Thymus (tissue), 11 donors: Measurements from ENCODE around the gene KRT80. TPM values are rescaled to one million over a fixed set of nuclear protein-coding genes. Genes with fewer than 3 reads are reported as not detected.

ENCODE experiments used
- DNase-seq, 9 donors: peaks; one replicate each; pipeline ENCODE4 v3.0.0-alpha.2; 2013; ENCODE audit warnings: low spot score in 9 of 9, low read depth in 6 of 9, missing footprints in 1 of 9
- H3K27ac ChIP-seq, 2 donors: one replicate each; pipeline ENCODE4 v1.5.1; 2013; ENCODE audit warnings: control low read depth in 1 of 2, low read depth in 1 of 2, low read length in 1 of 2, mild to moderate bottlenecking in 1 of 2, moderate library complexity in 1 of 2
- H3K27me3 ChIP-seq, 2 donors: one replicate each; pipeline ENCODE4 v1.5.1; 2013; ENCODE audit warnings: low read length in 1 of 2; ENCODE audit not compliant: control insufficient read depth in 2 of 2, insufficient read depth in 1 of 2
- H3K36me3 ChIP-seq, 2 donors: one replicate each; pipeline ENCODE4 v1.5.1; 2013; ENCODE audit warnings: low read length in 1 of 2, mild to moderate bottlenecking in 1 of 2, moderate library complexity in 1 of 2; ENCODE audit not compliant: control insufficient read depth in 2 of 2, insufficient read depth in 2 of 2
- H3K4me1 ChIP-seq, 2 donors: one replicate each; pipeline ENCODE4 v1.5.1; 2013; ENCODE audit warnings: low read length in 2 of 2; ENCODE audit not compliant: control insufficient read depth in 2 of 2, insufficient read depth in 2 of 2
- H3K4me3 ChIP-seq, 2 donors: one replicate each; pipeline ENCODE4 v1.5.1; 2013; ENCODE audit warnings: low read length in 2 of 2, control low read depth in 1 of 2, mild to moderate bottlenecking in 1 of 2
- H3K9me3 ChIP-seq, 2 donors: one replicate each; pipeline ENCODE4 v1.5.1; 2013; ENCODE audit warnings: low read length in 1 of 2, mild to moderate bottlenecking in 1 of 2; ENCODE audit not compliant: control insufficient read depth in 2 of 2, insufficient read depth in 1 of 2
- WGBS: extraction: QIAGEN DNeasy Blood & Tissue Kit; methylation state at CpG from one replicate; pipeline ENCODE4 v1.1.7; 2013; 5-methylcytosine and 5-hydroxymethylcytosine counted together
- polyA plus RNA-seq: library from polyadenylated mRNA; stranded (reverse); fragments of 200-250 nt; gene quantifications from one replicate; pipeline ENCODE4 v1.2.3, GENCODE V29; 2013
- total RNA-seq: library from RNA; stranded (reverse); fragments of 120-200 nt; gene quantifications from one replicate; pipeline ENCODE4 v1.2.4, GENCODE V29; 2013
- donor health status: healthy.

Gene KRT80
- total and polyA plus RNA-seq, 2 donors, result 0.14 to 4.8 TPM

DNA sequence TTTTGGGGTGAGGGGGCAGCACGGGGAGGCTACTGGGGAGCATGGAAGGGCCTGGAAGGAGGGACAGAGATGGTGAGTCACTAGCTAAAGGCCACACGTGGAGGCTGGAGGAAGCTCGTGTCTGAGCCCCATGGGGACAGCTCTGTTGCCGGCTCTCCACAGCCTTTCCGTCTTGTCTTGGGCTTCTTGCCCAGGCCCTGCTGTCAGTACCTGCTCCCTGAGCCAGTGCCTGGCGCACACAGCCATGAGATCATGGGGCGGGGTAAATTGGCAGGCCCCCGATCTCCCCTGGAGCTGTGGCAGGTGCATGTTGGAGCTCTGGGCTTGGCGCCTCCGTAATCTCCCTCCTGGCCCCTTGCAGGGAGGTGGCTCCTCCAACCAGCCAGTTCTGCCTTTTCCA, 16.1 kb upstream of the KRT80 start:
- Histone ChIP-seq H3K36me3 (no peaks in the 10 kb centered on the region), H3K4me3 (no peak overlapping the region), H3K9me3 (no peaks in the 10 kb centered on the region), H3K27me3 (peaks cover 0 to 35% of the 10 kb centered on the region in 2 donors), H3K27ac (no peak overlapping the region), H3K4me1 (no peaks in the 10 kb centered on the region)
- DNase-seq, result no peak
- WGBS, result 77% methylated on average over 10 of the region's 10 CpGs

DNA sequence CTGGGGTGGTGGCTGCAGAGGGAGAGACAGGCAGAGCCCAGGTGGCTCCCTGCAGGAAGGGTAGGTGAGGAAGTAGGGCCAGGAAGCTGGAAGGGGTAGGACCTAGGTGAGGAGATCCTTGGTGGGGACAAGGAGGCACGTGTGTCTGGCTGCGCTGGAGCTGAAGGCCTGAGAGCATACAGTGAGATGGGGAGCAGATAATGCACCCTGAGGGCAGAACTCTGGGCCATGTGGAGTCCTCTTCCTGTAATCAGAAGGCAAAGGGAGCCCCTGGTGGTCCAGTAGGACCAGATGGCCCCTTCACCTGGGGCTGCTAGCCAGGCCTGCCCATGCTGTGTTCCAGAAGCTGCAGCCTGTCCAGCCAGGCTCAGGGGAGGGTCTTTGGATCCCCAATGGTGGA, 15.3 kb upstream of the KRT80 start:
- no peak for DNase-seq
- Histone ChIP-seq H3K36me3 (no peaks in the 10 kb centered on the region), H3K27me3 (peaks cover 0 to 43% of the 10 kb centered on the region in 2 donors), H3K4me3 (no peak overlapping the region), H3K4me1 (no peaks in the 10 kb centered on the region), H3K9me3 (no peaks in the 10 kb centered on the region), H3K27ac (no peak overlapping the region)
- WGBS, result 92% methylated on average over 2 of the region's 2 CpGs

DNA sequence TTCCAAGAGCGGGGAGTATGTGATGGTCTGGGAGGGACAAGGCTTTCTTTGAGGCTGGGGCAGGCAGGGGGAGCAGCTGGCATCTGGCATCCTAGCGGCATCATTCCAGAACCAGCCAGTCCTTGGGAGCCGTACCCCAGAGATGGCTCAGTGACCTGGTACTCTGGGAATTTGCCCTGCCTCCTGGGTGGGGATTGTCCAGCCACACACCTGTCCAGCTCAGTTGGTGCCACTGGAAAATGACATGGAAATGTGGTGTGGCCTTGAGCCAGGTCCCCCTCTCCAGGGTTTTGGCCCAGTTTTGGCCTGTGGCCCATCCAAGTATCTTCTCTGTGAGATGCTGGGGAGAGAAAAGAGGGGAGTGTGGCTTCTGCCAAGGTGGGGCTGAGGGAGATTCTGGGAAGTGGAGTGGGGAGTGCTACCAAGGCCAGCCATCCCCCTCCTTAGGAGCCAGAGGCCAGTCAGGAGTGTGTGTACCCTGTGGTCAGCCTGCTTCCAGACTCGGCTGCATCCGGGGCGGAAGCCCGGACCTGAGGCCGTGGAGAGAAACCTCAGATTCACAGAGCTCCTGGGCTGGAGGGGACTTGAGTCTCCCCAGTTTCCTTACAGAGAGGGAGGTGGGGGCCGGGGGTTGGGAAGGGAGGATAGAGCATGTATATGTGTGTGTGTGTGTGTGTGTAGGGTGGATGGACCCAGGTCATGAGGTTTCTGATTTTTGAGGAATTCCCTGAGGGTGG, 14.7 kb upstream of the KRT80 start:
- Histone ChIP-seq H3K9me3 (no peaks in the 10 kb centered on the region), H3K4me3 (no peak overlapping the region), H3K27me3 (peaks cover 0 to 41% of the 10 kb centered on the region in 2 donors), H3K36me3 (no peaks in the 10 kb centered on the region), H3K4me1 (peaks cover 0 to 2% of the 10 kb centered on the region in 2 donors), H3K27ac (no peak overlapping the region)
- 97% methylated on average over 9 of the region's 9 CpGs for WGBS
- no peak for DNase-seq

- Histone ChIP-seq H3K4me3 (no peak overlapping the region), H3K27ac (no peak overlapping the region), H3K4me1 (peaks cover 0 to 3% of the 10 kb centered on the region in 2 donors), H3K36me3 (no peaks in the 10 kb centered on the region), H3K27me3 (peaks cover 0 to 39% of the 10 kb centered on the region in 2 donors), H3K9me3 (no peaks in the 10 kb centered on the region)
- WGBS, result 99% methylated on average over 4 of the region's 4 CpGs
- DNase-seq, result no peak
These were observed 13.9 kb upstream of the KRT80 start for GRCh38 chr12:52205612-52206303.

- DNase-seq, result no peak
- H3K36me3 ChIP-seq, result no peaks in the 10 kb centered on the region
- no peaks in the 10 kb centered on the region for H3K9me3 ChIP-seq
- H3K4me3 ChIP-seq, result no peak overlapping the region
- H3K4me1 ChIP-seq, result peaks cover 0 to 3% of the 10 kb centered on the region in 2 donors
- H3K27me3 ChIP-seq, result peaks cover 0 to 37% of the 10 kb centered on the region in 2 donors
- 99% methylated on average over 7 of the region's 7 CpGs for WGBS
- no peak overlapping the region for H3K27ac ChIP-seq
These were observed 13.2 kb upstream of the KRT80 start for GRCh38 chr12:52204931-52205505.

DNA sequence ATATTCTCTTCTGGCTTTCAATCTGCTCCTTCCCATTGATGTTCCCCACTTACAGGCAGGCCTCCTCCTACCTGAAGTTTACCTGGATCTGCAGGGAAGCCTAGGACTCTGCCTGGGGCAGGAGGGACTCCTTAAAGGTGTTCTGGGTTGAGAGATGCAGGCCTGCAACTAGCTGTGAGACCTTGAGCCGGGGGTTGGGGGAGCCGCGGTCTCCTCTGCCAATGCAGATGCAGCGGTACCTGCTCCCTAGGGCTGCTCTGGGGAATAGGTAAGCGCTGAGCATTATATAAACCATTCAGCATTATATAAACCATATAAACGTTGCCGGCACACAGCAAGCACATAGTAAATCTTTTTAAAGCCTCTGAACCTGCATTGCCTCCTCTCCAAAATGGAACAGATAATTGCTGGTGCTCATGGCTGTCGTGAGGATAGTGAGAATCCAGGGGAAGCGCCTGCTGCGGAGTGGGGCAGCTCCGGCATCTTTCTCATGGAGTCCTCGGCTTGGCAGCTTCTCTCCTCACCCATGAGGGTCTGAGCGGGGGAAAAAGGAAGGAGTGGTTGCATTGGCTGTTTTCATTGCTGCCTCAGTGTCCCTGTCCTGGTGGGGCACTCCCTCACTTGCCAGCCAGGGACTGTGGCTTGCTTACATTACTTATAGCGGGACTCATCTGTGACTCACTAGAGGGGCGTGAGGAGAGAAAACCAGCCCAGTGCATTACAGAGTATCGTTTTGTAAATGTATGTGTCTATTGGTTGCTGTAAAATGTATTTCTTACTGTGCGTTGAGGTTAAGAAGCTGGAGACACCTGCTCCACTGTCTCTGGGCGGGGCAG, 12.5 kb upstream of the KRT80 start:
- Histone ChIP-seq H3K4me3 (no peak overlapping the region), H3K9me3 (no peaks in the 10 kb centered on the region), H3K4me1 (peaks cover 0 to 3% of the 10 kb centered on the region in 2 donors), H3K36me3 (no peaks in the 10 kb centered on the region), H3K27me3 (peaks cover 0 to 36% of the 10 kb centered on the region in 2 donors), H3K27ac (no peak overlapping the region)
- 93% methylated on average over 18 of the region's 18 CpGs for WGBS
- no peak for DNase-seq

DNA sequence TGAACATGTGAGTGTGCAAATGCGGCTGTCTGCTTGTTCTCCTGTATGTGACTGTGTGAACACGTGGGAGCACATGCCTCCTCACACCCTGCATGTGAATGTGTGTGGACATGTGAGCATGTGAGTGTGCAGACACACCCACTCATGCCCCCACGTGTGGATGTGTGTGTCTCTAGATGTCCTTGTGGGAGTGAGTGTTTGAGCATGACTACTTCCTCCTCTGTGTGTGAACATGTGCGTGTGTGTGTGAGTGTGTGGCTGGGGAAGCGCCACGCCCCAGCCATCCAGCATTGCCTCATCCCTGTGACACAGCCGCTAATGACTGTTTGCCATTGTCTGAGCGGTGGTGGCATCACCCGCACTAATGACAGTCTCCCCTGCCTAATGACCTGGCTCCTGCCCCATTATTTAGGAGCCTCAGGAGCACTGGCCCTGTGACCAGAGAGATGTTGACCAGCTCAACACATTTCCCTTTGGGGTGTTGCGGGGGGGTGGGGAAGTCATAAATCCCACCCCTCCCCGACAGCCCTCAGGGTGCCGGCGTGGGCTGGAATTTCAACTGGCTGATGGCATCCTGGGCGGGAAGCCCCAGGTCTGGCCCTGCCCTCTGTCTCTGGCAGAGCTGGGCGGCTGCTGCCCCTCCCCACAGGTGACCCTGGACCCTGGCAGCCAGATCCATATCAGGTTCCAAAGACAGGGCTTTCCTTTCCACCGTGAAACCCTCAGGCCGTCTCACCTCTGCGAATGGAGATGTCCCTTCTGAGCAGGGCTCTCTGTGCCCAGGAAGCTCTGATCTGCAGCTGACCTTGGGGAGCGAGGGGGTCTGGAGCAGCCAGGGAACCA, 11.5 kb upstream of the KRT80 start:
- H3K27me3 ChIP-seq, result peaks cover 0 to 32% of the 10 kb centered on the region in 2 donors
- no peak overlapping the region for H3K27ac ChIP-seq
- peaks cover 0 to 3% of the 10 kb centered on the region in 2 donors for H3K4me1 ChIP-seq
- peak in 2 of 9 donors; percentile 8 to 20 for DNase-seq
- no peak overlapping the region for H3K4me3 ChIP-seq
- H3K36me3 ChIP-seq, result no peaks in the 10 kb centered on the region
- 46% methylated on average over 19 of the region's 19 CpGs for WGBS
- H3K9me3 ChIP-seq, result no peaks in the 10 kb centered on the region

GRCh38 chr12:52202361-52203078, 10.7 kb upstream of the KRT80 start:
- 77% methylated on average over 18 of the region's 18 CpGs for WGBS
- no peaks in the 10 kb centered on the region for H3K36me3 ChIP-seq
- no peak overlapping the region for H3K27ac ChIP-seq
- peaks cover 0 to 3% of the 10 kb centered on the region in 2 donors for H3K4me1 ChIP-seq
- peaks cover 0 to 27% of the 10 kb centered on the region in 2 donors for H3K27me3 ChIP-seq
- H3K9me3 ChIP-seq, result no peaks in the 10 kb centered on the region
- no peak for DNase-seq
- no peak overlapping the region for H3K4me3 ChIP-seq
